Cardiac fibroblast (primary cell): ENCODE measurements around the gene MRPS11.

ENCODE experiments used
- DNase-seq, 2 donors: peaks; one replicate each; pipeline versions ENCODE4 v3.0.0 to v3.0.0-alpha.2; 2010; ENCODE audit warnings: low read depth in 2 of 2
- H3K4me3 ChIP-seq, 2 donors: replicated peaks in 1 of 2; 1 replicate in 1 of 2; 2 replicates in 1 of 2; pipeline ENCODE4 v1.5.1; 2011; ENCODE audit warnings: low read depth in 2 of 2, low read length in 2 of 2, mild to moderate bottlenecking in 2 of 2, moderate library complexity in 1 of 2
- TF ChIP-seq, protein P1 (sequence below): IDR thresholded peaks from one replicate; pipeline ENCODE4 v1.5.1; 2011; ENCODE audit warnings: low read depth, mild to moderate bottlenecking, low read length, inconsistent platforms

MRPS11 gene

GRCh38 chr15:88505721-88506120, 38.2 kb downstream of the MRPS11 start:
- TF ChIP-seq, protein P1, sequence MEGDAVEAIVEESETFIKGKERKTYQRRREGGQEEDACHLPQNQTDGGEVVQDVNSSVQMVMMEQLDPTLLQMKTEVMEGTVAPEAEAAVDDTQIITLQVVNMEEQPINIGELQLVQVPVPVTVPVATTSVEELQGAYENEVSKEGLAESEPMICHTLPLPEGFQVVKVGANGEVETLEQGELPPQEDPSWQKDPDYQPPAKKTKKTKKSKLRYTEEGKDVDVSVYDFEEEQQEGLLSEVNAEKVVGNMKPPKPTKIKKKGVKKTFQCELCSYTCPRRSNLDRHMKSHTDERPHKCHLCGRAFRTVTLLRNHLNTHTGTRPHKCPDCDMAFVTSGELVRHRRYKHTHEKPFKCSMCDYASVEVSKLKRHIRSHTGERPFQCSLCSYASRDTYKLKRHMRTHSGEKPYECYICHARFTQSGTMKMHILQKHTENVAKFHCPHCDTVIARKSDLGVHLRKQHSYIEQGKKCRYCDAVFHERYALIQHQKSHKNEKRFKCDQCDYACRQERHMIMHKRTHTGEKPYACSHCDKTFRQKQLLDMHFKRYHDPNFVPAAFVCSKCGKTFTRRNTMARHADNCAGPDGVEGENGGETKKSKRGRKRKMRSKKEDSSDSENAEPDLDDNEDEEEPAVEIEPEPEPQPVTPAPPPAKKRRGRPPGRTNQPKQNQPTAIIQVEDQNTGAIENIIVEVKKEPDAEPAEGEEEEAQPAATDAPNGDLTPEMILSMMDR, result no peak
- no peak overlapping the region for H3K4me3 ChIP-seq
- DNase-seq, result no peak

GRCh38 chr15:88506628-88507027, 39.1 kb downstream of the MRPS11 start:
- H3K4me3 ChIP-seq, result no peak overlapping the region
- TF ChIP-seq, protein P1, result no peak
- no peak for DNase-seq

- TF ChIP-seq, protein P1, result no peak
- no peak for DNase-seq
- no peak overlapping the region for H3K4me3 ChIP-seq
Observed at GRCh38 chr15:88509321-88509720, 41.8 kb downstream of the MRPS11 start.

- DNase-seq, result no peak
- no peak overlapping the region for H3K4me3 ChIP-seq
- TF ChIP-seq, protein P1, result no peak
Observed at GRCh38 chr15:88509964-88510363, 42.5 kb downstream of the MRPS11 start.

DNA sequence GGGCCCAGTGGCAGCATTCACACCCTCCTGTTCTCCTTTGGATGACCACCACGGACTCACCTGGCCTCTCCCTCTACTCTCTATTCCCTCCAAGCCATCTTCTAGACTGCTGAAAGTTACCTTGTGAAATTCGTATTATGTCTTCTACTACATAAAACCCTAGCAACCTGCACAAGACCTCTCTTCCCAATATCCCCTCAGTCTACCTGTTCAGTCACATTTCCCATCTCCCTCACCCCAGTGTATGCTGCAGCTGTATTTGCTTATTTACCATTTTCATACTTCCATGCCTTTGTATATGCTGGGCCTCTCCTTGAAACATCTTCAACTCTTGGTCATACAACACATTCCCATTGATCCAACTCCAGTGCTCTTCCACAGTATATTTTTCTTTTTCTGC, 43.7 kb downstream of the MRPS11 start:
- DNase-seq, result no peak
- TF ChIP-seq, protein P1, result no peak
- H3K4me3 ChIP-seq, result no peak overlapping the region

DNA sequence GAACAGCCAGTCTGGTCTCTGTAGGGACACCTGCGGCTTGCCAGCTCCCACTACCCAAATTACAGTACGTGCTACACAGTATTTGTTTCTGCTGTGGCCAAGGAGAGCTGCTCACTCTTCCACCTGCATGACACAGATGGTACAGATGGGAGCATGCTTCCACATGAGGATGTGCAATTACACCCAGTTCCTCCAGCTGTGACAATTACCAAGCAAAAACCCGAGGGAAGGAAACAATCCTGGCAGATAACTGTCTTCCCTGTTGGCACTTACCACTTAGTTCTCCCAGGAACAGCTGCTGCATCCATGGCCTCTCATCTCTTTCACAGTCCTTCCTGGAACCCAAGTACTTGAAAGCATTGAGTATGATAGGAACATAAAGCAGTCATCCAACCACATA, 44.6 kb downstream of the MRPS11 start:
- TF ChIP-seq, protein P1, result no peak
- no peak for DNase-seq

GRCh38 chr15:88512601-88513000, 45.1 kb downstream of the MRPS11 start:
- TF ChIP-seq, protein P1, result no peak
- no peak overlapping the region for H3K4me3 ChIP-seq
- no peak for DNase-seq

More for the DNA sequence above, 44.6 kb downstream of the MRPS11 start:
- H3K4me3 ChIP-seq, result no peak overlapping the region
